SU-DHL-6 (cell line): ENCODE data around the gene MCUR1.

Experiments
- EZH2phosphoT487 ChIP-seq: fragments of 200-600 bp; sonication (generic), shearing (Covaris generic); conservative IDR thresholded peaks from 2 replicates; pipeline ENCODE4 v1.6.1; 2018; ENCODE audit warnings: mild to moderate bottlenecking, antibody characterized with exemption, low read length, moderate library complexity, mixed read lengths
- TF ChIP-seq, protein P1 (sequence below): fragments of 200-600 bp; sonication (generic); IDR thresholded peaks from one replicate; pipeline ENCODE4 v1.5.1; 2017; ENCODE audit warnings: antibody characterized with exemption, mild to moderate bottlenecking, low read length, moderate library complexity; ENCODE audit not compliant: insufficient read depth, poor library complexity, severe bottlenecking

DNA sequence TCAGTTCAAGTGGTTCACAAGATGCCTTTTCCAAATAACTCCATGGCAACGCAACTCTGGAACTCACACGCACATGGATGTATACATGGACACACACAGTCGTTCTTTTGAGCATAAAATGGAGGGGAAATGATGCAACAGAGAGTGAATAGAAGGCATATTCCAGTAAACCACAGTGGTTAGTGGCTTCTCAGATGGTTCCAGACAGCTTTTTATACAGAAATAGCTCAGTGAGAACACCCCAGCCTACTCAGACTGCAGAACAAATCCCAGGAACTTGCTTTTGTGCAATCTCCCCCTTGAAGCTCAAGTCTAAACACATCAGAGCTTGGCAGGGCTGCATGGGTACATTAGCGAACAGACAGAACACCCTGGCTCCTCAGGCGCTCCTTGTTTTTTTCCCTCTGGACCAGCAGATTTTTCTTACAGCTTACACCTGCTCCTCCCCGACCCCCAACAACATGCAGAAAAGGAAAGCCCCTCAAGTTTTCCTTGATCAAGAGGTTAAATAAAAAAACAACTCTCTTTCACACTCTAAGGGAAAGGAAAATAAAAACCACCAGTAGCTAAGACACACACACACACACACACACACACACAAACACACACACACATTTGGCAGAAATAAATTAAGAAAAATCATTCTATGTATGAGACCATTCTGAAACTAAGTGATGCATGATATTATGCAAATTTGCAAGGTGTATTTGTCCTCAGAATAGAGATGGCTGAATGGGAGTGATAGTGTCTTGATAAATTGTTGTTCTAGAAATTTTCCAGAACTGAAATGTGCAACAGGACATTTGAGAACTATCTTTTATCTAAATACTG lies 51.5 kb downstream of the MCUR1 start:
- TF ChIP-seq, protein P1, sequence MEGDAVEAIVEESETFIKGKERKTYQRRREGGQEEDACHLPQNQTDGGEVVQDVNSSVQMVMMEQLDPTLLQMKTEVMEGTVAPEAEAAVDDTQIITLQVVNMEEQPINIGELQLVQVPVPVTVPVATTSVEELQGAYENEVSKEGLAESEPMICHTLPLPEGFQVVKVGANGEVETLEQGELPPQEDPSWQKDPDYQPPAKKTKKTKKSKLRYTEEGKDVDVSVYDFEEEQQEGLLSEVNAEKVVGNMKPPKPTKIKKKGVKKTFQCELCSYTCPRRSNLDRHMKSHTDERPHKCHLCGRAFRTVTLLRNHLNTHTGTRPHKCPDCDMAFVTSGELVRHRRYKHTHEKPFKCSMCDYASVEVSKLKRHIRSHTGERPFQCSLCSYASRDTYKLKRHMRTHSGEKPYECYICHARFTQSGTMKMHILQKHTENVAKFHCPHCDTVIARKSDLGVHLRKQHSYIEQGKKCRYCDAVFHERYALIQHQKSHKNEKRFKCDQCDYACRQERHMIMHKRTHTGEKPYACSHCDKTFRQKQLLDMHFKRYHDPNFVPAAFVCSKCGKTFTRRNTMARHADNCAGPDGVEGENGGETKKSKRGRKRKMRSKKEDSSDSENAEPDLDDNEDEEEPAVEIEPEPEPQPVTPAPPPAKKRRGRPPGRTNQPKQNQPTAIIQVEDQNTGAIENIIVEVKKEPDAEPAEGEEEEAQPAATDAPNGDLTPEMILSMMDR: no peak
- TF ChIP-seq EZH2phosphoT487: no peak
